Stimulated activated CD4-positive, alpha-beta T cell treated with anti-CD3 and anti-CD28 coated beads, Interleukin-4, amount 100 ng/mL, for 4 hours (primary cell): ENCODE results near the gene DPP7.

Source experiments
- DNase-seq, 2 experiments: peaks; one replicate each; pipeline ENCODE4 v3.0.0-alpha.2; 2020

Gene DPP7

DNA sequence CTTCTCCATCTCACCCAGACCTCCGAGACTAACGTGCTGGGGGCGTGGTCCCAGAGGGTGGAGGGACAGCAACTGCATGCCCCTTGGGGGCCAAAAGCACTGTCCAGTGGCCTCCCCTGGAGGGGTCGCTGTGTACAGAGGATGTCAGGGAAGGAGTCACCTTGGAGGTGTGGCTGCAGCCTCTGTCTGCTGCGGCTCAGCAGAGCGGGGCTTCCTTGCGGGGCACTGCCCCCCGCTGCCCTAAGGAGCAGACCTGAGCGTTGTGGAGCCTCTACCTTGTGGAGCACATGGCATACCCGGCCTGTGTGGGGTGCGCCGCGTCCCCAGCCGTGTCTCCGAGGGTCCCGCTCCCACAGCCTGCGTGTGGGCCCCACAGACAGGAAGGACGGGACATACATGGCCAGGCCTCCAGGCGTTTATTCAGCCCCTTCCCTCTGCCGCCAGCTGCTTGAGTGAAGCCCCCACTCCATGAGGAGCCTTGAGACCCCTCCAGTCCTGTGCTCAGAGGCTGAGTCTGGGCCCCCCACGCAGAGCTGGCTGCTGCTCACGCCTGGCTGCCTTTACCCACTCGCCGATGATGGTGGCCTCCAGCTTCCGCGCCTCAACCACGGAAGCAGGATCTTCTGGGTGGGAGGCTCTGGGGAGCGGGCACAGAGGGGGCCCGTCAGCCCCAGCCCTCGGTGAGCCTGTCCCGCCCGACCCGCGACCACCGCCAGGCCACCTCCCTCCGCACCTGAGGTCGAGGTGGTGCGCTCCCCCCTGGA lies 4.2 kb downstream of the DPP7 start:
- DNase-seq, result no peak

DNA sequence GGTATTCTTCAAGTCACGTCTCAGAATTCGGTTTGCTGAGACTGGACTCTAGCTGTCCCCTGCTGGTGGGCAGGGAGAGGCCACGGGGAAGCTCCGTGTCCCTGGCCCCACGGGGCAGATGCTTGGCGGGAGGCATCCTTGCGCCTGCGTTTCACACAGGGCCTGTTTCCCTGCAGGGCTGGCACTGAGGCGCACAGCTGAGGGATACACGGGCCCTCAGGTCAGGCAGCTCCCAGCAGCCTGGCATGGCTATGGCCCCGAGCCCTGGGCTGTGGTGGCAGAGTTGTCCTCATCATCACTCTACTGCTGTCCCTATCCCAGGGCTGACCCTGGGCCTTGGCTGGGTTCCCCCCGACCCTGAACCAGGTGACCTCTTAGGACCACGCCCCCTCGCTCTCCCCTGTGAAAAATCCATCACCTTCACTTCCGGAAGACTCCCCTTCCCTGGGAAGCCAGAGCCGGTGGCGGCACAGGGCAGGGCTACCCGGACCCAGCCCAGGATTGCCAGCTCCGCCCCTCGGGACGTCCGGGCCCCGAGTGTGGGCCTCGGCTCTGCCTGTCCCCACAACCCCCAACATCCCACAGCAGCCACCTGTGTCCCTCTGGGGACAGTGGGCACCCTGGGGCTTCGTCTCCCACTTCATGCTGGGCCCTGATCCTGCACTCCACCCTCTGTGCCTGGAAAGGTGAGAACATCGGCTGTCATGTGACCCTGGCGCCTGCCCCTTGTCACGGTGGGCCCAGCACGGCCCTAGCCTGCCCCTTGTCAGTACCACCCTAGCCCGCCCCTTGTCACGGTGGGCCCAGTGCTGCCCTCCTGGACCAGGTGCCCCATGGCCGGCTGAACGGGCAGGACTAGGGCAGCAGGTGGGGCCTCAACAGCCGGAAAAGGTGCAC lies 5.0 kb downstream of the DPP7 start:
- no peak for DNase-seq

DNA sequence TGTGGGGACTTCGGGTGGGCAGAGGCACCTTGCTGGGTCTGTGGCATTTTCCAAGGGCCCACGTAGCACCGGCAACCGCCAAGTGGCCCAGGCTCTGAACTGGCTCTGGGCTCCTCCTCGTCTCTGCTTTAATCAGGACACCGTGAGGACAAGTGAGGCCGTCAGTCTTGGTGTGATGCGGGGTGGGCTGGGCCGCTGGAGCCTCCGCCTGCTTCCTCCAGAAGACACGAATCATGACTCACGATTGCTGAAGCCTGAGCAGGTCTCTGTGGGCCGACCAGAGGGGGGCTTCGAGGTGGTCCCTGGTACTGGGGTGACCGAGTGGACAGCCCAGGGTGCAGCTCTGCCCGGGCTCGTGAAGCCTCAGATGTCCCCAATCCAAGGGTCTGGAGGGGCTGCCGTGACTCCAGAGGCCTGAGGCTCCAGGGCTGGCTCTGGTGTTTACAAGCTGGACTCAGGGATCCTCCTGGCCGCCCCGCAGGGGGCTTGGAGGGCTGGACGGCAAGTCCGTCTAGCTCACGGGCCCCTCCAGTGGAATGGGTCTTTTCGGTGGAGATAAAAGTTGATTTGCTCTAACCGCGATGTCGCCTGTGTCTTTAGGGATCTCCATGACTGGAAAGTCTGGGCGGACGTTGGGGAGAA lies 5.8 kb downstream of the DPP7 start:
- no peak for DNase-seq

DNA sequence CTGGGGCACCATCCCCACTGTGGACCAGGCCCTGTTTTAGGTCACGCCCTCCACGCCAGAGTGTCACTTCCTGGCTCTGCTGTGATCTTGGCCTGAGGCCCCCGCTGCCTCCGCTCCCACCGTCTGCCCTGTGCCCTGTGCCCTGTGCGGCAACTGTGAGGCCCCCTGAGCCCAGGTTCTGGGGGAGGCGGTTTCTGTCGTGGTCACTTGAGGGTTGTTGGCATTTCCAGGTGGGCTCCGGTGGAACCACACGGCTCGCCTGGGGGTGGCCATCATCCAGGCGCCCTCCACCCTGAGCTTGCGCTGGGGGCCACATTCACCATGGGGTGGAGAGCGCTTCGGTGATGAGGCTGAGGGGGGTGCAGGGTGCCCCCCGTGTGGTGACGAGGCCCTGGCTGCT lies 6.6 kb downstream of the DPP7 start:
- no peak for DNase-seq

DNA sequence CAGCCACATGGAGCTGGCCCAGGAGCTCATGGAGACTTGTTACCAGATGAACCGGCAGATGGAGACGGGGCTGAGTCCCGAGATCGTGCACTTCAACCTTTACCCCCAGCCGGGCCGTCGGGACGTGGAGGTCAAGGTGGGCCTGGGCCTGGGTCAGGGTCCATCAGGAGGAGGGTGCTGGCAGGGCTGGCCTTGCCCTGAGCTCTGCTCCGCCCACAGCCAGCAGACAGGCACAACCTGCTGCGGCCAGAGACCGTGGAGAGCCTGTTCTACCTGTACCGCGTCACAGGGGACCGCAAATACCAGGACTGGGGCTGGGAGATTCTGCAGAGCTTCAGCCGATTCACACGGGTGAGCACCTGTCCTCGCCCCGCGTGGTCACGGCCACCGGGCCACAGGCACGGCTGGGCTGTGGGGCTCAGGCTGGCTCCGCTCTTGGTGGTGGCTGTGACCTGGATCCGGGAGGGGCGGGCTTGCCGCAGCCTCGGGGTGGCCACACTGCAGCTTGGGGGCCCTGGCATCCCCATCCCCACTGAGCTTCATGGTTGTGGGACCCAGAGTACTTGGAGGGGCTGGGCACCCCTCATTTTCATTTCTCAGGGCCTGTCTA lies 7.1 kb downstream of the DPP7 start:
- DNase-seq, result no peak

DNA sequence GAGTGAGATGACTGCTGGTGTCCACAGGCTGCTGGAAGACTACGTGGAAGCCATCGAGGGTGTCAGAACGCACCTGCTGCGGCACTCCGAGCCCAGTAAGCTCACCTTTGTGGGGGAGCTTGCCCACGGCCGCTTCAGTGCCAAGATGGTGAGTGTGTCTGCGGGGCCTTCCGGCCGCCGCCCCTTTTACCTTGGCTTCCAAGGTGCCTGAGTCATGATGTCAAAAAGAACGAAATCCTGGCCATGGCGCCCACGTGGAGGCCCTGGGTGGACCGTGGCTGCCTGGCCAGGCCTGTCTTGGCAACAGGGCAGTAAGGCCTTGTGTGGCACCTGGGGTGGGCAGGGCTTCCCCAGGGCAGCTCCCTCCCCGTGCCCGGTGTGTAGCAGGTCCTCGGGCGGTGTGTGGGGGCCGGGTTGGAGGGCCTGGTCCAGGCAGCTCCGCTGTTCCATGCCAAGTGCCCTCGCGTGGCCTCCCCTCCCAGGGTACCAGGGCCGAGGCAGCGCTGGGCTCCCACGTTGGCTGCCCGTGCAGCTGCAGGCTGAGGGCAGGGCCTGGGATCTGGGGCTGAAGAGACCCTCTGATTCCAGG lies 7.8 kb downstream of the DPP7 start:
- no peak for DNase-seq

DNA sequence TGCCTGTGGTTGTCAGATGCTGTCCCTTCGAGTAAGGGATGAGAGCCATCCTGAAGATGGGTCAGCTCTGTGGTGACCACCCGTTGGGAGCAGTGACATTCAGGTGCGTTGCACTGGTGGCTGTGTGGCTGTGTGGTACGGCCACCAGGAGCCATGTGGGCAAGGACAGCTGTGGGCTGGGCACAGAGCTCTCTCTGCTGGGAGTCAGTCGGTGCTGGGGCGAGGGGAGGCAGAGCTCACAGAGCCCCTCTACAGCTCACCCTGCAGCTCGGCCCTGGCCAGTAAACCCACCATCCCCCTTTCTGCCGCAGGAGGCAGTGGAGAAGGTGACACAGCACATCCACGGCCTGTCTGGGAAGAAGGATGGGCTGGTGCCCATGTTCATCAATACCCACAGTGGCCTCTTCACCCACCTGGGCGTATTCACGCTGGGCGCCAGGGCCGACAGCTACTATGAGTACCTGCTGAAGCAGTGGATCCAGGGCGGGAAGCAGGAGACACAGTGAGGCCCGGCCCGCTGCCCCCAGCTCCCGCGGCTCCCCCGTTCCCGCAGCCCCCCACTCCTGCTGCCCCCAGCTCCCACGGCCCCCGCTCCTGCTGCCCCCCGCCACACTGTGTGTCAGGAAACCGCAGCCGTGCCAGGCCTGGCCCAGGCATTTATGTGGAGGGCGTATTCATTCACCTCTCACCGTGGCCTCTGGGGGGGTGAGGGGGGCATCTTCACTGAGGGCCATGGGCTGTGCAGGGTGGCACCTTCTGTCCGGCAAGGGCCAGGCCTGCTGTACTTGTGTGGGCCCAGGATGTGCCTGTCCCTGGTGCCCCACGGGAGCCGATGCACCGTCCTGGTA lies 8.5 kb downstream of the DPP7 start:
- no peak for DNase-seq

DNA sequence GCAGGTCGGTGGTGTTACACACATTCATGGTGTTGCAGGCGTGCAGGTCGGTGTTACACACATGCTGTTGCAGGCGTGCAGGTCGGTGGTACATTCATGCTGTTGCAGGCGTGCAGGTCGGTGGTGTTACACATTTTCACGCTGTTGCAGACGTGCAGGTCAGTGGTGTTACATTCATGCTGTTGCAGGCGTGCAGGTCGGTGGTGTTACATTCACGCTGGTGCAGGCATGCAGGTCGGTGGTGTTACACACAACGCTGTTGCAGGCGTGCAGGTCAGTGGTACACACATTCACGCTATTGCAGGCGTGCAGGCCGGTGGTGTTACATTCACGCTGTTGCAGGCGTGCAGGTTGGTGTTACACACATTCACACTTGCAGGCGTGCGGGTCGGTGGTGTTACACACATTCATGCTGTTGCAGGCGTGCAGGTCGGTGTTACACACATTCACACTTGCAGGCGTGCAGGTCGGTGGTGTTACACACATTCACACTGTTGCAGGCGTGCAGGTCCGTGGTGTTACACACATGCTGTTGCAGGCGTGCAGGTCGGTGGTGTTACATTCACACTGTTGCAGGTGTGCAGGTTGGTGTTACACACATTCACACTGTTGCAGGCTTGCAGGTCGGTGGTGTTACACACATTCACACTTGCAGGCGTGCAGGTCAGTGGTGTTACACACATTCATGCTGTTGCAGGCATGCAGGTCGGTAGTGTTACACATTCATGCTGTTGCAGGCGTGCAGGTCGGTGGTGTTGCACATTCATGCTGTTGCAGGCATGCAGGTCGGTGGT lies 11.1 kb downstream of the DPP7 start:
- DNase-seq, result no peak

DNA sequence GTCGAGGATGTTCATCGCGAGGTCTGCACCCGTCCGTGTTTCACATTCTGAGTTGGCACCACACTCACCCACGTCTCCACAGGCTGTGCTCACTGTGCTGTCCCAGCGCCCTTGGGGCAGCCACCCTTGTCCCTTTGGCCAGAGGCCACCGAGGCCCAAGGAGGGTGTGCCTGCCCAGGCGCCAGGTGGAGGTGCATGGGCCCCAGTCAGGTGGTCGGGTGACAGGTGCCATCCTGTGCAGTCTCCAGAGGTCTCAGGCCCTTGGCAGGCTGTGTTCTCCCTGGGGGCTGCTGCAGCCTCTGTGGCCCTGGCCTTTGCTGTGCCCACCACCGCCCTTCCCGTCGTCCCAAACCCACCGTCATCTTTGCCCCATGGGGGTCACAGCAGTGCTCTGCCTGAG lies 15.3 kb downstream of the DPP7 start:
- no peak for DNase-seq

DNA sequence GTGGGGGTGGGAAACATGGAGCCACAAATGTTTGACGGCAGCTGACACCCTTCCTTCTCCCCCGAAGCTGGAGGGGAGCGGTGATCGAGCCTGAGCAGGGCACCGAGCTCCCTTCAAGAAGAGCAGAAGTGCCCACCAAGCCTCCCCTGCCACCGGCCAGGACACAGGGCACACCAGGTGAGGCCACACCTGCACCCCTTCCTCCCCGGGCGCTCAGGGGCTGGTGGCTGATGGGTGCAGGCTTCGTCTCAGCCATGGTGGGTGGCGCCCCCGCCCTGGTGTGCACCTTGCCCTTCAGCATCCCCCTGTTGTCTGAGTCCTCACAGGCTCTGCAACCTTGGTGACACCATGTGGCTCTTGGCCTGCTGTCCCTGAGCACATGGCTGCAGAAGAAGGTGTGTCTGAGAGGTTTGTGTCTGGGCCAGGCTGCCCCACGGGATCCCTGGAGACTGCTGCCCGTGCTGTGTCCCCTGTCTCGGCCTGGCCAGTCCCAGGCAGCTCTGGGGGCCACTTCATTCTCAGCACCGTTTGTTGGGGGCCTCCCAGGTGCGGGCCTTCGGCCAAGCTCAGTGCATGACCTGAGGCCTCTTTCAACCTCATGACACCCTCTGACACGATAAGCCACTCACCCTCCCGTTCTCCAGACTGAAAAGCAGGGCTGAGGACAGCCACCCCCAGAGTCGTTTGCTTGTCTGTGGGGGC lies 16.6 kb downstream of the DPP7 start:
- no peak for DNase-seq

DNA sequence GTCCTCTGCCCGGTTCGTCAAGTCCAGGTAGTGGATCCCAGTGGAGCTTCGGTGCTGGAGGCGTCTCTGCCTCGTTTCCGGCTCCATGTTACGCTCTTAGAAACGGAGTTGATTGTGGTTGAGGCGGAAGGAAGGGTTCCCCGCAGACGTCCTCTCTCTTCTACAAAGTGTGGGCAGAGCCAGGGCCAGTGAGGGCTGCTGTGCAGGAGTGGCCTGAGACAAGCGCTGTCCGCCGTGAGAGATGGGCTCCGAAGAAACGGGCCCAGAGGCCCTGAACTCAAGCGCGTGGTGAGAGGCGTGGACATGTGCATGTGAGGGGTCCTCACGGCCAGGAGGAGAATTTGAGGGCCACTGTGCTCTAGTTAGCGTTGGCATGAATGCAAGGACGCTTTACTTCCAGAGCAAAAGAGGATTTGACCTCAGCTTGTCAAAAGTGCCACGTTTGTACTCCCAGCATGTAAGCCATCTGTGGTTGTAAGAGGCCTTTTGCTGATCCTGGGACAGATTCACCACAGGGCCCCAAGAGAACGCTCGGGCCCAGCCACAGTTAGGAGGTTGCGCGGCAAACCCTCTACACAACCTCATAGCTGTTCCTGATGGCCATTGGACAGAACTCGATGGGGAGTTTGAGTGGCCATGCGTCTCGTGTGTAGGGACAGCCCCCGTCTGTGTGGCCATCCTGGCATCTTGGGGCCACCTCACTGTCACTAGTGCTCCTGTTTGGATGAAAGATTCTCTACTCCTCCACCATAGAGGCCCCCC lies 17.6 kb downstream of the DPP7 start:
- DNase-seq, result no peak

DNA sequence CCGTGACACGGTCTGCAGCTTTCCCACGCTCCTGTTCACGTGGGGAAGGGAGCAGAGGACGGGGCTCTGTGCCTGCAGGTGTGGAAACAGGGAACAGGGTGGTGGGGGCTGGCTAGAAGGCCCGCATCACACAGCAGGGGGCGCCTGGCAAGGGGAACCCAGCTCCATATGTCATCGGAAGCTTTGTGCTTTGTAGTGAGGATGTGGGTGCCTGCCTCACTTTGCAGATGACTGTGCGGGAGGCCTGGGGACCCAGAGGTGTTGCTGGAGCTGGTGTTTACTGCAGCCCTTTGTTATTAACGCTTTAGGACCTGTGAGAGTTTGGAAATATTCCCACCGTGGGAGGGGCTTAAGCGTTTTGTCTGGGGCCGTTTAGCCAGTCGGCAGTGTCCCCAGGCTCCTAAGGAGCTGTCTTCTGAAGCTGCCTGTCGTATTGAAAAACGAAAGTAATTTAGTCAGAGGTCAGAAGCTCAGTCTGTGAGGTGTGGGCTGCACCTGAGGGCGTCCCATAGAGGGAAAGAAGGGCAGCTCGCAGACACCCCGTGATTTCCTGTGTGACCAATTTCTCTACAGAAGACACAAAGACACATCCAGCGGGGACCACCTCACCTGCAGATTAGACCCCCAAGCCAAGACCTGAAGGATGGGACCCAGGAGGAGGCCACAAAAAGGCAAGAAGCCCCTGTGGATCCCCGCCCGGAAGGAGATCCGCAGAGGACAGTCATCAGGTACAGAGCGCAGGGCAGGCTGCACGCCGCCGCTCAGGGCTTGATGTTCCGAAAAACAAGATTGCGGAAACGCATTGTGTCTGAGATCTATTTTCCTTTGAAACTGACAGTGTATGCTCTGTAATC lies 18.6 kb downstream of the DPP7 start:
- peak; percentile 78 to 84 for DNase-seq

DNA sequence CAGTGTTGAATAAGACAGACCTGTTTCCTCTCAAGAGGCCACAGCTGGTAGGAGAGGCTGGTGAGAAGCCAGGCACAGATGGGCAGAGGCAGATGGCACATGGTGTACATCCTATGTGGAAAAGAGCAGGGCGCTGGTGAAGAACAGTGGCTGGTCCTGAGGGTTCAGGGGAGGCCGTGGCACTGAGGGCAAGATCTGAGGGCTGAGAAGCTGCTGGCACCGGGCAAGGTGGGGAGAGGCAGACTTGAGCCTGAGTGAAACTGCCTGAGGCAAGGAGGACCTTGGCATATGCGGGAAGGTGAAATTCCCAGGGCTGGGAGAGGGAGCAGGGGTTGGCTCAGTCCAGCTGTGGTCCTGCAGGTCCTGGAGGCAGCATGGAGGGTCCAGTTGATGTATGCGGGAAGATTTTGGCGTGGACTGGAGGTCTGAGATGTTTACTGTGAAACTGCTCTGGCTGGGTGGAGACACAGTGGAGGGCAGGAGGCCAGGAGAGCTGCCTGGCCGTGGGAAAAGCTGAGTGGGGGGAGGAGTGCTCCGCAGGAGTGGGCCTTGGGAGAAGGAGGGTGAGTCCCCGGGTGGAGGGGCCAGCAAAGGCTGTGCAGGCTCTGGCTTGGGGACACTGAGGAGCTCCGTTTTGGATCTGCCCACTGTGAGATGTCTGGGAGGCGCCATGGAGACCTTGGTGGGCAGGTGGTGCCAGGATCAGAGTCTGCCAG lies 25.1 kb downstream of the DPP7 start:
- no peak for DNase-seq

DNA sequence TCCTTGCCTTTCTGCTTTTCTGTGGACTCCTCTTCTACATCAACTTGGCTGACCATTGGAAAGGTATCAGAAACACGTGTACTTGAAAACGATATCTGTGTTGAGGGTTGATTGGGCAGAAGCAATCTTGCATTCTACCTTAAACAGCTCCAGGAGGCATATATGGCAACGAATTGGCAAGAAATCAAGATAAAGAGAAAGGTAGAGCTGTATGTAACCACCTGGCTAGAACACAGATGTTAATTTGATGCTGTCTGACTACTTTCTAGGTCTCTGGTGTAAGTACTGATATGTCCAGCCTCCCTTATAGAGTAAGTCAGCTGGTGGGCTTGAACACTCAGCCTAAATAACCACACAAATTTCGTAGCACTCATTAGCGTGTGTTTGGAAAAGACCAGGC lies 26.4 kb downstream of the DPP7 start:
- no peak for DNase-seq

DNA sequence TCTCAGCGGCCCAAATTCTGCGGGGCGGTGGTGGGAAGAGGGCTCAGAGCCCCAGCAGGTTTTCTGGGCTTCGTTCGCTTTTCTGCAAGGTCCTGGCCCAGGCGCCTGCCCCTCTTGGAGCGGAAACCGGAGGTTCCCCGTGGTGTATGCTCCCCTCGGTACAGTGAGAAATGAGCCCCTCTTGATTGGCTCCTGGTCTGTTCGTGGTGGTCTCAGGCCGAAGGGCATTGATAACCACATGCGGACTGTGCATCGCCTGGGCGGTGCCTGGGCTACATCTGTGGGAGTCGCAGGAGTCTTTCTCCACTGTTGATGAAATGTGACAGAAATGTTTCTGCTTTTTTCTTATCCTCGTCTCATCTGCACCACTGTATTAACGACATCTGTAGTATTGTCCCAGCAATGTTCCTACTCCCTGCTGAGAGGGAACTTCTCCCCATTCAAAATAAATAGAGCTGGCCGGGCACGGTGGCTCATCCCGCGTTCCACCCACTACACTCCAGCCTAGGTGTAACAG lies 27.1 kb downstream of the DPP7 start:
- no peak for DNase-seq

DNA sequence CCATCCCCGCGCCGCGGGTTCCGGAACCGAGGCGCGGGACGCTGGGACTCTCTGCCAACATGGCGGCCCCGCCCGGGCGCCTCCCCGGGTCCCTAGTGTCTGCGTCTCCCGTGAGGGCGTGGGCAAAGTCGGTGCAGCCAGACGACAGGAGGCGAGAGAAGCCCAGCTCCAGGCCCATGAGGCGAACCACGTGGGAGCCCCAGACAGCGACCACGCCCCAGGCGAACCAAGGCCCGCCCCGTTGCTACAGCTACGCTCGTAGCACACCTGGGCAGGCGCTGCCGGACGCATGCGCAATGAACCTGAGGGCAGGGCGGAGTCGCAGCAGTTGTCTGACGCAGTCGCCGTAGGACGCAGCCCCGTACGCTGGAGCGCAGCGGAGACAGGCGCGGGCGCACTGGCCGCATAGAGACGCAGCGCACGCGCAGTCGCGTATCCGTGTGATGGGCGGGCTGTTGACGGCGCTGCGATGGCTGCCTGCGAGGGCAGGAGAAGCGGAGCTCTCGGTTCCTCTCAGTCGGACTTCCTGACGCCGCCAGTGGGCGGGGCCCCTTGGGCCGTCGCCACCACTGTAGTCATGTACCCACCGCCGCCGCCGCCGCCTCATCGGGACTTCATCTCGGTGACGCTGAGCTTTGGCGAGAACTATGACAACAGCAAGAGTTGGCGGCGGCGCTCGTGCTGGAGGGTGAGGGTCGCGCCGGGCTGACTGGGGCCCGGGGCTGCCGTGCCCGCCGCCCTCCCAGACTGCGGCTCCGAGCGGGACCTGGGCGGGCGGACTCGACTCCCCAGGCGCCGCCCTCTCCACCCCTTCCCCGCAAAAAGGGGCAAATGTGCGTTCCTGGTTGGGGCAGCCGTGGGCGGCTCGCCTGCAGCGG lies 27.8 kb downstream of the DPP7 start, which contains the start of gene MAN1B1:
Gene MAN1B1 (plus strand): TSS at position 455 of the 878 bp plus-strand sequence. CDS start 15 bp downstream, at position 470.
- peak; percentile 99 to 100 for DNase-seq
